Measurements from ENCODE around the gene TAF11L3.
"Not testable (repeated sequence)": the region's sequence is repeated elsewhere in the genome, so short reads cannot be mapped to it uniquely, and the experiment has no call there.

The TAF11L3 gene

GRCh38 chr5:17518067-17518466, at the start of gene TAF11L3:
Gene TAF11L3, plus strand, starts transcription at chr5:17518367.
- H3K27me3 ChIP-seq (ENCODE audit: insufficient read depth, low read length); H3K36me3 ChIP-seq (ENCODE audit: insufficient read depth, low read length); H3K9me3 ChIP-seq (ENCODE audit: low read length); H3K4me2 ChIP-seq (ENCODE audit: low read length); H3F3A ChIP-seq (ENCODE audit: insufficient read depth, low read length); H3K9me2 ChIP-seq (ENCODE audit: low read depth, low read length); H3K4me3 ChIP-seq (ENCODE audit: low read depth, low read length, poor library complexity, severe bottlenecking); H3K79me2 ChIP-seq (ENCODE audit: insufficient read depth, low read length); H4K20me1 ChIP-seq (ENCODE audit: insufficient read depth, low read length); H3K27ac ChIP-seq (ENCODE audit: low read depth, low read length, poor library complexity, severe bottlenecking); H3K9ac ChIP-seq (ENCODE audit: low read length); H3K4me1 ChIP-seq (ENCODE audit: insufficient read depth, low read length, severe bottlenecking); H2AFZ ChIP-seq (ENCODE audit: low read length): not testable (repeated sequence)

DNA sequence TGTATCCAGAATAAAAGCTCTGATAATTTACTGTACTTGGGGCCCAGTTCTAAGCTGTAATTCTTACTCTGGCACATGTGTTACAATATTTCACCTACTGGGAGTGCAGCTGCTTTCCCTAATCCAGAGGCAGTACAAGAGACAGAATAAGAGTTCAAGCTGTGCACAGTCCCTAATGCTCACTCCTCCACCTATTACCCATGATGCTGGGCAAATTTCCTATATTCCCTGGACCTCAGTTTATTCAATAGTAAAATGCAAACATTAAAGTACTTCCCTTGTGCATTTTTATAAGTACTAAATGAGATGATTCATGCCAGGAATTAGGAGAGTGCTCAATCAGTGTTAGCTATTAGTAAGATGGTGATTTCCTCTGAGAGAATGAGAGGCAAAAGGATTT, 48.1 kb upstream of the TAF11L3 start:
- H3K9me3 ChIP-seq (ENCODE audit: low read length): no peaks in the 10 kb centered on the region

GRCh38 chr5:17475064-17475463, 43.1 kb upstream of the TAF11L3 start:
- H3K36me3 ChIP-seq (ENCODE audit: insufficient read depth, low read length); H3K9ac ChIP-seq (ENCODE audit: low read length); H3K9me3 ChIP-seq (ENCODE audit: low read length); H3K27me3 ChIP-seq (ENCODE audit: insufficient read depth, low read length); H3K4me2 ChIP-seq (ENCODE audit: low read length); H3K79me2 ChIP-seq (ENCODE audit: insufficient read depth, low read length); H4K20me1 ChIP-seq (ENCODE audit: insufficient read depth, low read length); H3F3A ChIP-seq (ENCODE audit: insufficient read depth, low read length); H3K4me1 ChIP-seq (ENCODE audit: insufficient read depth, low read length, severe bottlenecking); H3K4me3 ChIP-seq (ENCODE audit: low read depth, low read length, poor library complexity, severe bottlenecking); H3K9me2 ChIP-seq (ENCODE audit: low read depth, low read length); H2AFZ ChIP-seq (ENCODE audit: low read length); H3K27ac ChIP-seq (ENCODE audit: low read depth, low read length, poor library complexity, severe bottlenecking): not testable (repeated sequence)

More for the DNA sequence above, 48.1 kb upstream of the TAF11L3 start:
- H3K9me2 ChIP-seq (ENCODE audit: low read depth, low read length): no peaks in the 10 kb centered on the region
- H3K79me2 ChIP-seq (ENCODE audit: insufficient read depth, low read length): no peaks in the 10 kb centered on the region
- H2AFZ ChIP-seq (ENCODE audit: low read length): no peak overlapping the region
- H3K9ac ChIP-seq (ENCODE audit: low read length): no peak overlapping the region
- no peak overlapping the region for H3K4me3 ChIP-seq (ENCODE audit: low read depth, low read length, poor library complexity, severe bottlenecking)
- H3K36me3 ChIP-seq (ENCODE audit: insufficient read depth, low read length): no peaks in the 10 kb centered on the region
- H3K27me3 ChIP-seq (ENCODE audit: insufficient read depth, low read length): no peaks in the 10 kb centered on the region
- no peaks in the 10 kb centered on the region for H4K20me1 ChIP-seq (ENCODE audit: insufficient read depth, low read length)
- H3F3A ChIP-seq (ENCODE audit: insufficient read depth, low read length): no peaks in the 10 kb centered on the region
- no peak overlapping the region for H3K27ac ChIP-seq (ENCODE audit: low read depth, low read length, poor library complexity, severe bottlenecking)
- no peak overlapping the region for H3K4me2 ChIP-seq (ENCODE audit: low read length)
- TF ChIP-seq EZH2 (IDR thresholded peaks at IDR 0.05; ENCODE audit: borderline replicate concordance, low read length) (no peak), CTCF (IDR thresholded peaks at IDR 0.05; ENCODE audit: low read length) (no peak)
- H3K4me1 ChIP-seq (ENCODE audit: insufficient read depth, low read length, severe bottlenecking): no peaks in the 10 kb centered on the region

DNA sequence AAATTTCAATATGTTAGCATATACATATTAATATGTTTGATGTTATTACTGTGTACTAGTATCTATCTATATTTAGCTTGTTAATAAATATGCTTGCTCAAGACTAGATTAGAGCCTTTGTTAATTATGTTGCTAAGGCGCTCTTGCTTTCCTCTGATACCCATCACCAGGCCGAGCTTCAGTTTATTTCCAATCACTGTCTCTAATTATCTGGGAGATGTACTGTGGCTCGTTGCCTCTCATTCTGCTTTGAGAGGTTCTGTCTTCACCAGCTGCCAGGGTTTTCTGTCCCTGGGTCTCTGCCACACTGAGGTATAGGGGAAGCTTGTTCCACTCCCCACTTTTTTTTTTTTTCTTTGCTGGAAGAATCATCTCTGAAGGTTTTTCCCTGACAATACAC, 41.1 kb upstream of the TAF11L3 start:
- no peak overlapping the region for H3K9ac ChIP-seq (ENCODE audit: low read length)
- H3K9me3 ChIP-seq (ENCODE audit: low read length): no peaks in the 10 kb centered on the region
- no peak overlapping the region for H3K4me3 ChIP-seq (ENCODE audit: low read depth, low read length, poor library complexity, severe bottlenecking)
- no peaks in the 10 kb centered on the region for H3K4me1 ChIP-seq (ENCODE audit: insufficient read depth, low read length, severe bottlenecking)
- H3K36me3 ChIP-seq (ENCODE audit: insufficient read depth, low read length): no peaks in the 10 kb centered on the region
- TF ChIP-seq CTCF (IDR thresholded peaks at IDR 0.05; ENCODE audit: low read length) (no peak), EZH2 (IDR thresholded peaks at IDR 0.05; ENCODE audit: borderline replicate concordance, low read length) (no peak)
- H3F3A ChIP-seq (ENCODE audit: insufficient read depth, low read length): no peaks in the 10 kb centered on the region
- no peaks in the 10 kb centered on the region for H4K20me1 ChIP-seq (ENCODE audit: insufficient read depth, low read length)
- H3K27ac ChIP-seq (ENCODE audit: low read depth, low read length, poor library complexity, severe bottlenecking): no peak overlapping the region
- no peaks in the 10 kb centered on the region for H3K9me2 ChIP-seq (ENCODE audit: low read depth, low read length)
- no peak overlapping the region for H2AFZ ChIP-seq (ENCODE audit: low read length)
- H3K27me3 ChIP-seq (ENCODE audit: insufficient read depth, low read length): no peaks in the 10 kb centered on the region
- H3K4me2 ChIP-seq (ENCODE audit: low read length): no peak overlapping the region
- H3K79me2 ChIP-seq (ENCODE audit: insufficient read depth, low read length): no peaks in the 10 kb centered on the region

All from OCI-LY1 (cell line).